SK-N-SH treated with all-trans-retinoic acid at 6 μM for 48 hours (cell line): ENCODE results near the gene FEN1.

ENCODE experiments used
- ESRRG ChIP-seq: fragments of 250-450 bp; sonication (Bioruptor Pico); IDR thresholded peaks from 2 replicates; pipeline ENCODE4 v1.6.1; 2021; ENCODE audit warnings: mild to moderate bottlenecking
- GLIS3 ChIP-seq: fragments of 250-450 bp; sonication (Bioruptor Pico); IDR thresholded peaks from 2 replicates; pipeline ENCODE4 v1.5.0; 2020; ENCODE audit warnings: mild to moderate bottlenecking, moderate library complexity
- ISL1 ChIP-seq: fragments of 250-450 bp; sonication (Bioruptor Pico); IDR thresholded peaks from 2 replicates; pipeline ENCODE4 v2.1.2; 2022; ENCODE audit warnings: mild to moderate bottlenecking, moderate library complexity
- OSR1 ChIP-seq: fragments of 250-450 bp; sonication (Bioruptor Pico); IDR thresholded peaks from 2 replicates; pipeline ENCODE4 v1.8.0; 2022; ENCODE audit warnings: moderate library complexity, mild to moderate bottlenecking, inconsistent platforms
- RARB ChIP-seq: fragments of 250-450 bp; sonication (Bioruptor Pico); IDR thresholded peaks from 2 replicates; pipeline ENCODE4 v1.8.0; 2021; ENCODE audit warnings: mild to moderate bottlenecking, moderate library complexity
- TCF4 ChIP-seq: fragments of 250-450 bp; sonication (Bioruptor Pico); IDR thresholded peaks from 2 replicates; pipeline ENCODE4 v1.8.0; 2021; ENCODE audit warnings: mild to moderate bottlenecking, moderate library complexity, borderline replicate concordance
- TOX ChIP-seq: fragments of 250-450 bp; sonication (Bioruptor Pico); IDR thresholded peaks from 2 replicates; pipeline ENCODE4 v1.8.0; 2021; ENCODE audit warnings: mild to moderate bottlenecking, moderate library complexity, borderline replicate concordance
- ZFP3 ChIP-seq: fragments of 250-450 bp; sonication (Bioruptor Pico); IDR thresholded peaks from 2 replicates; pipeline ENCODE4 v1.5.0; 2020; ENCODE audit warnings: mild to moderate bottlenecking, moderate library complexity
- ZFP30 ChIP-seq: fragments of 450-650 bp; formaldehyde crosslinking; IDR thresholded peaks from 2 replicates; pipeline ENCODE4 v1.5.0; 2022; ENCODE audit warnings: mild to moderate bottlenecking, moderate library complexity
- ZNF565 ChIP-seq: fragments of 450-650 bp; formaldehyde crosslinking; conservative IDR thresholded peaks from 2 replicates; pipeline ENCODE4 v1.5.0; 2020; ENCODE audit warnings: low read depth, mild to moderate bottlenecking, moderate library complexity
- TF ChIP-seq, protein P1 (sequence below): fragments of 250-450 bp; sonication (Bioruptor Pico); IDR thresholded peaks from 2 replicates; pipeline ENCODE4 v1.8.0; 2020; ENCODE audit warnings: mild to moderate bottlenecking, moderate library complexity, borderline replicate concordance
- TF ChIP-seq, protein P2 (sequence below): fragments of 250-450 bp; sonication (Bioruptor Pico); IDR thresholded peaks from 2 replicates; pipeline ENCODE4 v1.5.1; 2020; ENCODE audit warnings: low read depth, mild to moderate bottlenecking, moderate library complexity

DNA sequence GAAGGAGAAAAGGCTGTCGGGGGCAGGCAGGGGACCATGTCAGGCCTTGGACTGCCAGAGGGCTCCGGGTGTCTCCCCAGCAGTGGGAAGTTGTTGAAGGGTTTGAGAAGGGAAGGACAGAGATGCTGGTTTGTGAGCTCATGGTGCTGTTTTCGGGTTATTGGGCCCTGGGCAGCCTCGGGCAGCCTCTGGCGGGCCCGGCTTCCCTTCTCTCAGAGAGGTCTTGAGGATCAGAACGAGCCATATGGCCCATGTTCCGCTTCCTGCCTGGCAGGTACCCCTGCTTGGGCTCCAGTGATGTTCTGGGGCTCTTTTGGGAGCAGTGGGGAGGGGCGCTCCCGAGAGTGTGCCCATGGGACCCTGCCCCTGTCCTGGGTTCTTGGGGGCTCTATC lies 30.5 kb upstream of the FEN1 start:
- no peak for TF ChIP-seq TOX (CRISPR knock-in tag)
- TF ChIP-seq, protein P1, sequence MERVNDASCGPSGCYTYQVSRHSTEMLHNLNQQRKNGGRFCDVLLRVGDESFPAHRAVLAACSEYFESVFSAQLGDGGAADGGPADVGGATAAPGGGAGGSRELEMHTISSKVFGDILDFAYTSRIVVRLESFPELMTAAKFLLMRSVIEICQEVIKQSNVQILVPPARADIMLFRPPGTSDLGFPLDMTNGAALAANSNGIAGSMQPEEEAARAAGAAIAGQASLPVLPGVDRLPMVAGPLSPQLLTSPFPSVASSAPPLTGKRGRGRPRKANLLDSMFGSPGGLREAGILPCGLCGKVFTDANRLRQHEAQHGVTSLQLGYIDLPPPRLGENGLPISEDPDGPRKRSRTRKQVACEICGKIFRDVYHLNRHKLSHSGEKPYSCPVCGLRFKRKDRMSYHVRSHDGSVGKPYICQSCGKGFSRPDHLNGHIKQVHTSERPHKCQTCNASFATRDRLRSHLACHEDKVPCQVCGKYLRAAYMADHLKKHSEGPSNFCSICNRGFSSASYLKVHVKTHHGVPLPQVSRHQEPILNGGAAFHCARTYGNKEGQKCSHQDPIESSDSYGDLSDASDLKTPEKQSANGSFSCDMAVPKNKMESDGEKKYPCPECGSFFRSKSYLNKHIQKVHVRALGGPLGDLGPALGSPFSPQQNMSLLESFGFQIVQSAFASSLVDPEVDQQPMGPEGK (CRISPR knock-in tag) = no peak
- TF ChIP-seq RARB (CRISPR knock-in tag) = no peak
- TF ChIP-seq GLIS3 (CRISPR knock-in tag) = no peak
- TF ChIP-seq ESRRG (CRISPR knock-in tag) = no peak
- TF ChIP-seq ISL1 (CRISPR knock-in tag) = no peak
- TF ChIP-seq, protein P2, sequence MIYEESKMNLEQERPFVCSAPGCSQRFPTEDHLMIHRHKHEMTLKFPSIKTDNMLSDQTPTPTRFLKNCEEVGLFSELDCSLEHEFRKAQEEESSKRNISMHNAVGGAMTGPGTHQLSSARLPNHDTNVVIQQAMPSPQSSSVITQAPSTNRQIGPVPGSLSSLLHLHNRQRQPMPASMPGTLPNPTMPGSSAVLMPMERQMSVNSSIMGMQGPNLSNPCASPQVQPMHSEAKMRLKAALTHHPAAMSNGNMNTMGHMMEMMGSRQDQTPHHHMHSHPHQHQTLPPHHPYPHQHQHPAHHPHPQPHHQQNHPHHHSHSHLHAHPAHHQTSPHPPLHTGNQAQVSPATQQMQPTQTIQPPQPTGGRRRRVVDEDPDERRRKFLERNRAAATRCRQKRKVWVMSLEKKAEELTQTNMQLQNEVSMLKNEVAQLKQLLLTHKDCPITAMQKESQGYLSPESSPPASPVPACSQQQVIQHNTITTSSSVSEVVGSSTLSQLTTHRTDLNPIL (CRISPR knock-in tag) = no peak
- TF ChIP-seq OSR1 (CRISPR knock-in tag) = no peak
- TF ChIP-seq ZFP30 = no peak
- TF ChIP-seq TCF4 (CRISPR knock-in tag) = no peak
- TF ChIP-seq ZFP3 (CRISPR knock-in tag) = no peak
- TF ChIP-seq ZNF565 = no peak
